Parathyroid adenoma (tissue), 2 donors: ENCODE data around the gene SNRNP48.
A peak's percentile ranks its signal among the peaks of the same experiment; 100 is the strongest.

Experiments used
- H2AFZ ChIP-seq: fragments of 300-600 bp; sonication (generic); one replicate; pipeline ENCODE4 v1.7.0; 2017; ENCODE audit warnings: antibody characterized with exemption, mild to moderate bottlenecking
- H3K27ac ChIP-seq: fragments of 300-600 bp; sonication (generic); one replicate; pipeline ENCODE4 v1.7.0; 2017
- H3K27me3 ChIP-seq: fragments of 300-600 bp; sonication (generic); one replicate; pipeline ENCODE4 v1.7.0; 2017; ENCODE audit warnings: low read length; ENCODE audit not compliant: control insufficient read depth, insufficient read depth
- H3K36me3 ChIP-seq: fragments of 300-600 bp; sonication (generic); one replicate; pipeline ENCODE4 v1.7.0; 2017; ENCODE audit warnings: low read length; ENCODE audit not compliant: control insufficient read depth, insufficient read depth
- H3K4me1 ChIP-seq: fragments of 300-600 bp; sonication (generic); one replicate; pipeline ENCODE4 v1.7.0; 2017; ENCODE audit warnings: control low read depth
- H3K4me2 ChIP-seq: fragments of 300-600 bp; sonication (generic); one replicate; pipeline ENCODE4 v1.7.0; 2017; ENCODE audit warnings: low read length
- H3K4me3 ChIP-seq: fragments of 300-600 bp; sonication (generic); one replicate; pipeline ENCODE4 v1.7.0; 2017; ENCODE audit warnings: low read depth, low read length
- H3K79me2 ChIP-seq: fragments of 300-600 bp; sonication (generic); one replicate; pipeline ENCODE4 v1.7.0; 2017; ENCODE audit warnings: control low read depth
- H3K9ac ChIP-seq: fragments of 300-600 bp; sonication (generic); one replicate; pipeline ENCODE4 v1.7.0; 2017; ENCODE audit warnings: mild to moderate bottlenecking
- H3K9me3 ChIP-seq: fragments of 300-600 bp; sonication (generic); one replicate; pipeline ENCODE4 v1.7.0; 2017; ENCODE audit warnings: low read length; ENCODE audit not compliant: control insufficient read depth
- TF ChIP-seq, protein P1 (sequence below): fragments of 300-600 bp; sonication (generic); IDR thresholded peaks from one replicate; pipeline ENCODE4 v1.7.0; 2017; ENCODE audit warnings: antibody characterized with exemption, mild to moderate bottlenecking
- donor health status: primary hyperparathyroidism.

Gene SNRNP48

DNA sequence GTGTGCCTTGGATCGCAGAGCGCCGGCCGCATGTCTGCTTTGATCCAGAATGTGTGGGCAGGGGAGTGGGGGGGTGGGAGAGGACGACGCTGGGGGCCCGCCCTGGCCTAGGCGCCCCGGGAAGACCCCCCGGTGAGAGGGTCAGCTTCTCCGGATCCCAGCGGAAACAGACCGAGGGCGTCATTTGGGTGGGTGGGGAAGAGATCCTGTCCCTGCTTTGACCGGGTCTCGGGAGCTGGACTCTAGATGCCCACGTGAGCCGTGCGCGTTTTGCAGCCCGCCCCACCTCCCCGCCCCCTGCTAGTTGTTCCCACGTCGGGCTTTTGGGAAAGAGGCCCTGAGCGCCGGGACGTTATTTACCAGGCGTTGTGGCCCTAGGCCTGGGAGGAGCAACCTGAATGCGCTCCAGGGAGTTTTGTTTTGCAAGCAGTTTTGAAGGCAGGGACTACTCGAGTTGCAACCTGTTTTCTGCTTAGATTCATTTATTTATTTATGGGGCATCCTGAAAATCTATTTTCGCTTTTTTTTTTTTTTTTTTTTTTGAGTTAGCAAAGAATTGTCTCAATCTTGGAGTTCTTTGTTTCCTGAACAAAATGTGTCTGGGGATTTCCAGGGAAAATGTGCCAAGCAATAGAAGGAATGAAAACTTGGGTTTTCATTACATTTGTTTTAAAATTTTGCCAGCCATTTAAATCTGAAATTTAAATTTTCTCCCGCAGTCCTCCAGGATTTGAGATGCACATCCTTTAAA lies 46.9 kb upstream of the SNRNP48 start:
- H3K79me2 ChIP-seq = peaks cover 32% of the 10 kb centered on the region
- H3K36me3 ChIP-seq = no peaks in the 10 kb centered on the region
- peak overlapping the region; percentile 91 for H2AFZ ChIP-seq
- H3K27me3 ChIP-seq = no peaks in the 10 kb centered on the region
- H3K4me3 ChIP-seq = peak overlapping the region; percentile 80
- peak overlapping the region; percentile 78 for H3K4me2 ChIP-seq
- TF ChIP-seq, protein P1, sequence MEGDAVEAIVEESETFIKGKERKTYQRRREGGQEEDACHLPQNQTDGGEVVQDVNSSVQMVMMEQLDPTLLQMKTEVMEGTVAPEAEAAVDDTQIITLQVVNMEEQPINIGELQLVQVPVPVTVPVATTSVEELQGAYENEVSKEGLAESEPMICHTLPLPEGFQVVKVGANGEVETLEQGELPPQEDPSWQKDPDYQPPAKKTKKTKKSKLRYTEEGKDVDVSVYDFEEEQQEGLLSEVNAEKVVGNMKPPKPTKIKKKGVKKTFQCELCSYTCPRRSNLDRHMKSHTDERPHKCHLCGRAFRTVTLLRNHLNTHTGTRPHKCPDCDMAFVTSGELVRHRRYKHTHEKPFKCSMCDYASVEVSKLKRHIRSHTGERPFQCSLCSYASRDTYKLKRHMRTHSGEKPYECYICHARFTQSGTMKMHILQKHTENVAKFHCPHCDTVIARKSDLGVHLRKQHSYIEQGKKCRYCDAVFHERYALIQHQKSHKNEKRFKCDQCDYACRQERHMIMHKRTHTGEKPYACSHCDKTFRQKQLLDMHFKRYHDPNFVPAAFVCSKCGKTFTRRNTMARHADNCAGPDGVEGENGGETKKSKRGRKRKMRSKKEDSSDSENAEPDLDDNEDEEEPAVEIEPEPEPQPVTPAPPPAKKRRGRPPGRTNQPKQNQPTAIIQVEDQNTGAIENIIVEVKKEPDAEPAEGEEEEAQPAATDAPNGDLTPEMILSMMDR = no peak
- H3K4me1 ChIP-seq = peaks cover 11% of the 10 kb centered on the region
- H3K27ac ChIP-seq = peak overlapping the region; percentile 93
- H3K9ac ChIP-seq = peak overlapping the region; percentile 90
- H3K9me3 ChIP-seq = no peaks in the 10 kb centered on the region

DNA sequence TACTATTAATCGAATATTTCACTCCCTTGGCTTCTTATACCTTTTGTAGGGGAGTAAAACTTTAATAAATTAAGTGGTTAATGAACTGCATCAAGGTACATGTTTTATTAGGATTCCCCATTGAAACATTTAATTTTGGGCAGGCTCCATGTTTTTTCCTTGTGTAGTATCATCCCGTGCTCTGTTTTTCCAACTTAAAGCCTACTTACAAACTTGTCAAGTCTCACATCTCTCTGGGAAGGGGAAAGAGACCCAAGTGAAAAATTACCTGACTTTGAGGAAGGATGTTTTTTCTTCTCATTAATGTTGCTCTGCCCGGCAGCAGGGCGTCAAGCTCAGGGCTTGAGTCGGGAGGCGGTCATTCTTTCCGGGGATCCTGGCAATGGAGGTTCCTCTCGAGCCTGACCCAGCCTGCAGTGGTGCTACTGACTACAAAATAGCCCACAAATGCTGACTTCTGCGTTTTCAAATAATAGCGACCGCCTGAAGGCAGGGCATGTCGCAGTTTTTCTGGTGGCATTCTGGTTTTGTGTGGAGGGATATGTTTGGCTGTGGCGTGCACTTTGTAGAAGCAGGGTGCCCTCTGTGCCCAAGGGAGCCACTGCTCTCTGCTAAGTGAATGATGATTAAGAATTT lies 46.1 kb upstream of the SNRNP48 start:
- Histone ChIP-seq H3K4me2 (peak overlapping the region; percentile 78), H3K36me3 (no peaks in the 10 kb centered on the region), H3K9me3 (no peaks in the 10 kb centered on the region), H2AFZ (peak overlapping the region; percentile 60), H3K9ac (no peak overlapping the region), H3K4me1 (peaks cover 16% of the 10 kb centered on the region), H3K4me3 (peak overlapping the region; percentile 80), H3K27me3 (no peaks in the 10 kb centered on the region), H3K79me2 (peaks cover 41% of the 10 kb centered on the region), H3K27ac (peak overlapping the region; percentile 93)
- TF ChIP-seq, protein P1 = no peak

DNA sequence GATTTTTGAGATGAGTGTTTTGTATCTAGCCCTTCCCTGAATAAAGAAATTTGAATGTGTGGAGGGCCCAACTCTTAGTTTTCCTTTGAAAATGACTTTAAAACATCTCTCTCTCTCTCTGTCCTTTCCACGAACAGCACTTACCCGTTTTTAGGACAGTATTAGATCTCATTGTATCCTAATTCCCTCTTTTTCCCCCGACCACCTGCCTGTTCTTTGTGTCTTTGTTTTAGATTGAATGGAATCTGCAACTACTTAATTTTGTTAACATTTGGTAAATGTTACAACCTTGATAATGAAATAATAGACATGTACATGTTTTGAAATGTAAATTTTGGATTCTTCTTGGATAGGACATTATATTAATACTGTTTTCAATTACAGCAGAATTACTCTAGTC lies 45.4 kb upstream of the SNRNP48 start:
- Histone ChIP-seq H2AFZ (no peak overlapping the region), H3K9ac (no peak overlapping the region), H3K4me2 (peak overlapping the region; percentile 78), H3K4me3 (peak overlapping the region; percentile 80), H3K27ac (peak overlapping the region; percentile 93), H3K79me2 (peaks cover 42% of the 10 kb centered on the region), H3K9me3 (no peaks in the 10 kb centered on the region), H3K36me3 (no peaks in the 10 kb centered on the region), H3K4me1 (peaks cover 16% of the 10 kb centered on the region), H3K27me3 (no peaks in the 10 kb centered on the region)
- TF ChIP-seq, protein P1 = no peak

DNA sequence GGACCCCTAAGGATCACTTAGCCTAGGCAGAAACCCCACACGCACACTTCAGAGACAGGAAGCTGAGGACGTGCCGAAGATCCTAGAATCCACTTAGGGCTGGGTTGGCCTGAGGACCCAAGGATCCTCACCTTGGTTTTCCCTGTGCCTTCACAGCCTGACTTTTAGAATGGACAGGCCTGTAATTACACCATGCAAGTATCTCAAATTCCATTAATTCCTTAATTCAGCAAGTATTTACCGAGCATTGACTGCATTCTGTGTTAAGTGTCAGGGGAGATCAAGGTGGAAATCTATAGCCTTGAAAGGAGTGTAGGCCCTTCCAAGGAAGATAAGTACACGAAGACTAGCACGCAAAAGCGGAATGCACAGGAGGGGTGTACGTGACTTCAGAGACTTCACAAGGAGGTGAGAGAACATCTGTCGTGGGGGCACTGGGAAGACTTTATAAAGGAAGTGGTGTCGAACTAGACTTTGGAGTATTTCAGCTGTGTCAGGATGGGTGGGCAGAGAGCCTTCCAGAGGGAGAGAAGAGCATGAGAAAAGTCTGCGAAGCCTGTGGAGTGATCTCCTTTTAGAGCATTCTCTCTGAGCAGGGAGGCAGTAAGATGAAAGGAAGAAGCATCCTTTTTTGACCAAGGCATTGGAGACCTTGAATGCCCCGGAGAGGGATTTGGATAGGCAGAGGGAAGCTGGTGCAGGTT lies 44.5 kb upstream of the SNRNP48 start:
- Histone ChIP-seq H3K79me2 (peaks cover 48% of the 10 kb centered on the region), H3K4me1 (peaks cover 16% of the 10 kb centered on the region), H2AFZ (no peak overlapping the region), H3K9me3 (no peaks in the 10 kb centered on the region), H3K27me3 (no peaks in the 10 kb centered on the region), H3K27ac (no peak overlapping the region), H3K4me2 (no peak overlapping the region), H3K9ac (no peak overlapping the region), H3K4me3 (no peak overlapping the region), H3K36me3 (no peaks in the 10 kb centered on the region)
- TF ChIP-seq, protein P1 = no peak
